HG03064 (cell line): Measurements from ENCODE around the gene KDM4C.

Experiments
- ATAC-seq: cut with Tn5 transposase; IDR thresholded peaks from one replicate; pipeline ENCODE4 v1.9.1; 2021; ENCODE audit warnings: low read depth; ENCODE audit not compliant: unreplicated experiment

KDM4C gene

DNA sequence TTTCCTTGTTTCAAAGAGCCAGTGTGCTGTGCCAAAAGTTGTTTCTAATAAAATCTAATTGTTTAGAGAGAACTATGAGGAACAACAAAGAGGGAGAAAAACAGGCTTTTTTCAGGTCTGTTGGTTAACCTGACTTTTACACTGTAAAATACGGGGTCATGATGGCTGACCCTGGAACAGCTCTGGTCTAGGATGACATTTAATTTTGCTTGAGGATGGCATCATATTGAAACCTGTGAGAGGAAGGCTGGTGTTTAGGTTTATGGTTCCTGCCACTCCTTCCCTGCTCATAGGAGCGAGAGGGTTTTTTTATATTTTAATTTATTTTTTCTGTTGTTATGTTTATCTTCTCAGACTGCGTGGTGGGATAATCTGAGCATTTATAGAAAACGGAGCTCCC lies 327.6 kb downstream of the KDM4C start:
- no peak for ATAC-seq

DNA sequence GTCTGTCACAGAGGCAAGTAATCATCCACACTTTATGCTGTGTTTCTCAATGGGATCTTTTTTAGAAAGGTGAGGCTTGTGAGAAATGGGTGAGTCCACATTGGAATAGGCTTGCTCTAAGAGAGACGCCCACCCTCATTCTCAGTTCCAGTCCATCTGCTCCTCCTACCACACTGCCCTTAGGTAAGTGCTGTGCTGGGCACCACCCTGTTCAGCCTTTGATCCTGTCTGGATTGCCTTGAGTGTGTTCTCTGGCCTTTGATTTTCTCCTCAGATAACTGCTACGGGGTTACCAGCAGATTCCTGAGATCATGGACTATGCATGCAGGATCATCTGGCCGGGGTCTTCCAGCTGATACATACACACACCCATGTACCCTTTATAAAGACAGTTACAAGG lies 328.6 kb downstream of the KDM4C start:
- ATAC-seq, result no peak

- no peak for ATAC-seq
These were observed 330.8 kb downstream of the KDM4C start for GRCh38 chr9:7088611-7089010.

DNA sequence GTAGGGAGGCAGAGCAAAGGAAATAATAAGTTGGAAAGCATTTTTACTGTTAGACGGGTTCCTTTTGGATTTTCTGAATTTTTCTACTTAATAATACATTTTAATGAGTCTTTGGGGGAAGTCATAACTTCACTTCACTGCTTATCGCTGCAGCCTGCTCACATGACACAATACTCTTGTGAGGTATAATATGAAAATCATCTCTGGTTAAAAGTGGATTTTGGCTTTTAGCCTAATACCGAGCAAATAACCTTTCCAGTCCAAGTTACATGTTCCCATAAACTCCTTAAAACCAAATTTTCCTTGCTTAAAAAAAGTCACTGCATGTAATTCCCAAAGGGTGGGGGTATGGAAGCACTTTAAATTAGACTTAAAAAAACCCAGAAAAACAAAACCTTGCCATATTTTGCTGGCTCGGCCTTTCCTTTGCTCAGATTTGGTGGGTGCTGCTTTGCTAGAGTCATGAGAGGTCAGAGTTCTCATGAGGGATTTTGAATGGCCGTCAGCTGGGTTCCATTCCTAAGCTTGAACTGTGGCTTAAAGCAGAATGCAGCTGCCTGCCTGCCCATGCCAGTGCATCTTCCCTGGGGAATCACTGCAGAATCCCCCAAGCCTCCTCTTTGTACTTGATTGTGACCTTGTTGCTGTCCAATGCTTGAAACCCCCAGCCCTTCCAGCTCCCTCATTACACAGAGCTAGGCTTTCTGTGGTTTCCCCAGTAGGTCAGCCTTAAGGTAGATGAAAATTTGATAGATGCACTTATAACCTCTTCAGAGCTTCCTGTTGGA lies 331.8 kb downstream of the KDM4C start:
- ATAC-seq, result no peak

GRCh38 chr9:7093040-7093439 lies 335.3 kb downstream of the KDM4C start:
- ATAC-seq, result no peak

DNA sequence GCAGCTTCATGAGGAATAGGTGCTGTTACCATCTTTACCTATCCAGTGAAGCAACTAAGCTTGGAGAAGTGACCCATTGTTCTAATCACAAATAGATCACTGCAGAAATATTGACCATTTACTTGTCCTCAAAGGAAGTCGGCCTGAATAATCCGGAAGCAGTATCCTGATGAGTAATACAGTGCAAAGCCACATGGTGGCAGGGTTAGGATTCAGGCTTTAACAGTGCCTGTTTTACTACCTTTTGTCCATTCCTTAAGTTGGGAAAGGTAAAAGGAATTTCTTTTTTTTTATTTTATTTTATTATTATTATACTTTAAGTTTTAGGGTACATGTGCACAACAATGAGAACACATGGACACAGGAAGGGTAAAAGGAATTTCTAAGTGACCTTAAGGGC lies 336.3 kb downstream of the KDM4C start:
- ATAC-seq, result no peak

DNA sequence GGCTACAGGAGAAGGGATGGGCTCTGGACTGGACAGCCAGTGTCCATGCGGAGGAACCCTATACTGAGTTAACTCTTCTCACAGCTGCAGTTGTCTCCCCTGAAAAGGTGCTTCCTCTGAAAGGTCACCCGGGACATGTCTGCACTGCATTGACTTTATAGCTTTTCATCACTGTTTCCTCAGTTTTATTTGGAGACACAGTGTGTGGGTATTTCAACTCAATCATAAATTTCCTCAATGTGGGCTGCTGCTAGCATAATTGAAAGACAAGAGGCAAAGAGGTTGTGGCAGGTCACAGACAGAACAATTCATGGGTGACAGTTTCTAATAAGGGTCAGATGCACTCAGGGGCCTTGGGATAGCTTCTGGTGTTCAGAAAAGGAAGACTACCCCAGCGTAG lies 336.8 kb downstream of the KDM4C start:
- no peak for ATAC-seq

- peak; percentile 56 for ATAC-seq
These were observed 337.3 kb downstream of the KDM4C start for GRCh38 chr9:7095058-7095457.

- ATAC-seq, result no peak
These were observed 339.4 kb downstream of the KDM4C start for GRCh38 chr9:7097040-7097715.

DNA sequence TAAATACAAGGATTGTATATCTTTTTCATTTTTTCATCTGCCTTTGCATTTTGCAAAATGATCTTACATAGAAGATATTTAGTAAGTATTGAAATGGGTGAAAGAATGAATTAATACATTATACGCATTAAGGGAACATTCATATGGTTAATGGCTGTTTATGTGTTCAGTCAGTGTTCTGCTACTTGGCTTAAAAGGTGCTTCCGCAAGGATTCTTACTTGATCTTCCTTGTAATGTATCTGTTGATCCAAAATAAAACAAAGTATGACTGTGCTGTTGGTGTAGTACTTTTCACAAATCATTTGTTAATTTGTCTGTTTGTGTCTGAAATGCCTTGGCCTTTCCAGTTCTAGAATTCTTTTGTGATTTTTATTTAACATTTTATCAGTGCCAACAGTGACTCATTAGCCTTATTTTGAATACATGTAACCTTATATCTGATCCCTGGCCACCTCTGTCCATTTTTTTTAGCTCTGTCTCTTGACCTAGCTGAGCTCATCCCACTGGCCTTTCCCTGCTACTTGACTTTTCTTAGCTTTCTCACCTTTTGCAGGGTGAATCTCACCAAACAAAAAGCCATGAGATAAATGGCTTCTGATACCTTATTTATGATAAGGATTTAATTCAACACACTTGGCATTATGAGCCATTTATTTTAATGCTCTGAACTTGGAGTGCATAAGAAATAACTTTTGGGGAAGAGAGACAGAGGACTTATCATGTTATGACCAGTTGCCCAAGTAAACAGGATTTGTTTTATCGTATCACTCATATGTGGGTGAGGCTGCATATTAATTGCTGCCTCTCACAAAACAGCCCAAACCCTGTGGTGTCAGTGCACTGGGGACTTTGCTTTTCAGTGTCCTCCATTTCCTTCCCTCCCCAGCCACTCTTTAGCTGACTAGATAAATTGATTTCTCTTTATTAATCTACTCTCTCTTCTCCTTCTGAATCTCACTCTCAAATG lies 340.3 kb downstream of the KDM4C start:
- ATAC-seq, result no peak

DNA sequence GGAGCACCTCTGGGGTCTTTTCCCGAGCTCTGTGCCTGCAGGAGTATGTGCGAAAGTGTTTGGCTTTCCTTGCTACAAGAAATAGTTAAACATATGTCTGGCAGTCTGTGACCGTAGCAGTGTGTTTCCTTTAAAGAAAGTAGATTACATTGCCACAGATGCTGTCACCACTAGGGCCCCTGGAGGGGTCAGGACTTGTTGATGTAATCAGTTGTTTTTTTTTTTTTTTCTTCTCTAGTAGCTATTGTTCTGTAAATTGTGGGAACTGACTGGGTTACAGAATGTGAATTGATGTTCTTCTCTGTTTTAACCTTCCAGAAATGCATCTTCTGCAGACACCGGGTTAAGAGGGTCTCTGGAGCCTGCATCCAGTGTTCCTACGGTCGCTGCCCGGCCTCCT lies 345.6 kb downstream of the KDM4C start:
- ATAC-seq, result no peak

DNA sequence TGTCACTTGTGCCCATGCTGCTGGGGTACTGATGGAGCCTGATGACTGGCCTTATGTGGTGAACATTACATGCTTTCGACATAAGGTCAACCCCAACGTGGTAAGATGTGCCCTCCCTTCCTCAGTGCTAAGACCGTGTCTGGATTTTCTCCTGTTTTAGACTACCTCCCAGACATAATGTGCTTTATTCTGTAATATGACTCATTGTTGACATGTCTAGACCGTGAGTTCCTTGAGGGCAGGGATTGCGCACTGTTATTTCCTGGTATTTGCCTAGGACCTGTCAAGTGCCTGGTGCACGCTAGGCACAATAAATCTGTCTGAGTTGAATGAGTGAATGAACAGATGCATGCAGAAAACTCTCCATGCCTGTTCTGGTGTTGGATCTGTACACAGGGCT lies 346.0 kb downstream of the KDM4C start:
- no peak for ATAC-seq

GRCh38 chr9:7104625-7105024 lies 346.9 kb downstream of the KDM4C start:
- no peak for ATAC-seq

GRCh38 chr9:7105095-7105494 lies 347.3 kb downstream of the KDM4C start:
- ATAC-seq, result no peak

DNA sequence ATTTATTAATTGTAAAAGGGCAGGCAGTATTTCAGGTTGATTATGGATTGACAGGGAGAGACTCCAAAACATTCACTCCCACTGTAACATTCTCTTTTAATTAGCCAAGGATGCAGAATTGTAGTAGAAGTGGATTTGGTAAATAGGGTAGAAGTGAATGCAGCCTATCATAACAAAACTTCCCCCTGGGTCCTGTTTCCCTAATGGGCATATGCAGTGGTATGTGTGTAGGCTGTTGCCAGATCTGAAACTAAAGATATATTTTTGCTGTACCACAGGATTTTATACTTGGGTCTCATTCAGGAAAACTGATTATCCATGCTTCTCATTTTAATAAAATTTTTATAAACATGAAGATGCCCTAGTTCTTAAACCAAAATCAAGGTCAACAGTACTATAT lies 351.2 kb downstream of the KDM4C start:
- ATAC-seq, result no peak

DNA sequence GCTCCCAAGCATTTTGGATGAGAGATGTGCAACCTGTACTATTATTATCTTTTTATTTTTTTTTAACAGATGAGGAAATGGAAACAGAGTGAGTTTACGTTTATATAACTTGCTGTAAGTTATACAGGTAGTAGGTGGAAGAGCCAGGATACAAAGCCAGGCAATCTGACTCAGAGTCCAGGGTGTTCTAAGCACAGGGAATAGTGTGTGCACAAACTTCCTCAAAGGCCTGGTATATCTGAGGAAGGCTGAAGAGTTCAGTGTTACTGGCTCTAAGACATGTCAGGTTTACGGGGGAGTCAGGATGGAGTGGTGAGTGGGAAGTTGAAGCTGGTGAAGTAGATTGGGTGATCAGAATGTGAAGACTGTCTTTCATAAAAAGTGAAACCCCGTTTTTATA lies 353.6 kb downstream of the KDM4C start:
- no peak for ATAC-seq

- no peak for ATAC-seq
These were observed 357.8 kb downstream of the KDM4C start for GRCh38 chr9:7115606-7116005.

DNA sequence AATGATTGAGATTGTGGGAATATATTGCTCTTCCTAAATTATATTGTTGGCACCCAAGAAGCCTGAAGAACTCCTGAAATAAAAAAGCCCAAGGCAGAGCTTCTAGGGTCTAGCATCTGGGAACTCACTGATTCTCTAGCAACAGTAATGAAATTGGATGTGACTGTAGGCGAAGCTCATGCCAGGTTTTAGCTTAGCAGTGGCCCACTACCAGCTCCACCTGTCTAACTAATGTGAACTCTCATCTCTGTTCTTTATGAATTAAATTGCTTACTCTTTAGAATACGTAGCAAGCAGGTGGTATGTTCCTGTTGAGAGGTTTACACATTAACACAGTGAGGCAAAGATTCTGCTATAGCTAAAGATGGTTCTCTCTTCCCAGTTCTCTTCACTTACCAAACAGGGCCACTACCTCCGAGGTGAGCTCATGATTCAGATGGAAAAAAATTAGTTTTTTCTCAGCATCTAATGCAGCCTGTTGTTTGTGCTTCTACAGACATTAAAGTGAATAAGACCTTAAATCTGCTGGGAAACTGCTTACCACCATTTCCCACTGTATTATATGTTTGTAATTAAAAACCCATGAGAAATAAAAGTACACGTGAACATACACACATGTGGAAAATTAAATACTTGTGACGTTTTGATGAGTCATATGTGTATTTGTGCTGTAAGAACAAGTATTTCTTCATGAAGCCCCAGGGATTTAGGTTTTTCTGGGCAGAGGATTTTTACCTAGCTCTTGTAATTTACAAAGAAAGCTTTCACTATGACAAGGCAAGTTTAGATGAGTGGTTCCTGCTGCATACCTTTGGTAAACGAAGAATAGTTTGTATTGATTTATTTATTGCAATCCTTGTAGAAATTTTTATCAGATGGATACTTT lies 360.1 kb downstream of the KDM4C start:
- peak; percentile 59 for ATAC-seq

- ATAC-seq, result no peak
These were observed 360.9 kb downstream of the KDM4C start for GRCh38 chr9:7118633-7119032.

DNA sequence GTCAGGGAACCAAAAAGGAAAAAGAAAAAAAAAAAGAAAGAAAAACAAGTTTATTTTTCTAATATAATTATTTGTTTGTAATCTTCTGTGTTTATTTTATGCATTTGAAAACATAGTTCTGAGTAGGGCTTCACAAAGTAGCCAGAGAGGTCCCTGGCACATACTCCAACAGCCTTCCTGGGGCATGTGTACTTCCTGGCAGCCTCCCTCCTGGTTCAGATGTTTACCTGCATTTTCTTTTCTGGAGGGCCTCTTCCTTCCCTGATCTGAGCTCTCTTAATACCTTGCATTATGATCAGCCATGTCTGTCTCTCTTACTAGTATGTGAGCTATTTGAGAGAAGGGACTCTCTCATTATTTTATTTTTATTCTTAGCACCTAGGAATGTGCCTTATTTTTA lies 361.8 kb downstream of the KDM4C start:
- ATAC-seq, result no peak
